Liver (tissue), 9 donors: ENCODE data around the gene USO1. TPM values are rescaled to one million over a fixed set of nuclear protein-coding genes. Genes with fewer than 3 reads are reported as not detected.

Experiments
- DNase-seq: peaks from one replicate; pipeline ENCODE4 v3.0.0-alpha.2; 2017; ENCODE audit warnings: low spot score
- H3K27ac ChIP-seq, 2 donors: one replicate each; pipeline ENCODE4 v1.7.0; 2013; ENCODE audit warnings: inconsistent platforms in 2 of 2, low read length in 2 of 2, control low read depth in 1 of 2, low read depth in 1 of 2, mild to moderate bottlenecking in 1 of 2
- H3K27me3 ChIP-seq, 4 donors: one replicate each; pipeline versions ENCODE4 v1.6.1 to v1.7.0; 2013; ENCODE audit warnings: low read length in 3 of 4, inconsistent platforms in 1 of 4, mild to moderate bottlenecking in 1 of 4, moderate library complexity in 1 of 4; ENCODE audit not compliant: control insufficient read depth in 4 of 4, insufficient read depth in 4 of 4
- H3K36me3 ChIP-seq, 4 donors: one replicate each; pipeline versions ENCODE4 v1.6.1 to v1.7.0; 2013; ENCODE audit warnings: low read length in 3 of 4, mild to moderate bottlenecking in 3 of 4, low read depth in 1 of 4, moderate library complexity in 1 of 4; ENCODE audit not compliant: control insufficient read depth in 4 of 4, insufficient read depth in 3 of 4
- H3K4me1 ChIP-seq, 4 donors: one replicate each; pipeline versions ENCODE4 v1.6.1 to v1.7.0; 2013; ENCODE audit warnings: low read length in 3 of 4, mild to moderate bottlenecking in 3 of 4, moderate library complexity in 1 of 4; ENCODE audit not compliant: control insufficient read depth in 4 of 4, insufficient read depth in 4 of 4
- H3K4me3 ChIP-seq, 3 donors: one replicate each; pipeline versions ENCODE4 v1.6.1 to v1.7.0; 2013; ENCODE audit warnings: low read length in 3 of 3, control low read depth in 1 of 3, low read depth in 1 of 3, mild to moderate bottlenecking in 1 of 3
- H3K9ac ChIP-seq, 2 donors: one replicate each; pipeline ENCODE4 v1.7.0; 2013; ENCODE audit warnings: low read length in 2 of 2, mild to moderate bottlenecking in 2 of 2, moderate library complexity in 2 of 2, control low read depth in 1 of 2, low read depth in 1 of 2
- H3K9me3 ChIP-seq, 4 donors: one replicate each; pipeline versions ENCODE4 v1.6.1 to v1.7.0; 2013; ENCODE audit warnings: low read length in 3 of 4; ENCODE audit not compliant: control insufficient read depth in 4 of 4
- ATF3 ChIP-seq: IDR thresholded peaks from 2 replicates; pipeline ENCODE4 v1.6.1; 2016; ENCODE audit warnings: antibody characterized with exemption
- EGR1 ChIP-seq, 2 donors: IDR thresholded peaks; 2 replicates each; pipeline ENCODE4 v1.6.1; 2016 to 2018; ENCODE audit warnings: antibody characterized with exemption in 2 of 2, low read depth in 2 of 2
- FOXA1 ChIP-seq: IDR thresholded peaks from 2 replicates; pipeline ENCODE4 v1.6.1; 2016; ENCODE audit warnings: antibody characterized with exemption
- GABPA ChIP-seq, 2 donors: IDR thresholded peaks in 1 of 2; conservative IDR thresholded peaks in 1 of 2; 2 replicates each; pipeline ENCODE4 v1.6.1; 2016; ENCODE audit warnings: antibody characterized with exemption in 2 of 2, mild to moderate bottlenecking in 1 of 2, moderate library complexity in 1 of 2
- HNF4A ChIP-seq, 2 donors: conservative IDR thresholded peaks; 2 replicates each; pipeline ENCODE4 v1.6.1; 2016; ENCODE audit warnings: antibody characterized with exemption in 2 of 2, mild to moderate bottlenecking in 2 of 2
- HNF4G ChIP-seq: IDR thresholded peaks from 2 replicates; pipeline ENCODE4 v1.6.1; 2016; ENCODE audit warnings: antibody characterized with exemption
- JUND ChIP-seq, 2 donors: IDR thresholded peaks; 2 replicates each; pipeline ENCODE4 v1.6.1; 2016; ENCODE audit warnings: antibody characterized with exemption in 2 of 2
- NR2F2 ChIP-seq: IDR thresholded peaks from 2 replicates; pipeline ENCODE4 v1.6.1; 2016; ENCODE audit warnings: antibody characterized with exemption
- RAD21 ChIP-seq, 2 donors: IDR thresholded peaks; 2 replicates each; pipeline ENCODE4 v1.6.1; 2016; ENCODE audit warnings: antibody characterized with exemption in 2 of 2, mild to moderate bottlenecking in 2 of 2
- REST ChIP-seq: IDR thresholded peaks from 2 replicates; pipeline ENCODE4 v1.6.1; 2016; ENCODE audit warnings: antibody characterized with exemption, mild to moderate bottlenecking
- RXRA ChIP-seq, 2 donors: IDR thresholded peaks; 2 replicates each; pipeline ENCODE4 v1.6.1; 2017 to 2018; ENCODE audit warnings: antibody characterized with exemption in 2 of 2, mild to moderate bottlenecking in 1 of 2
- SP1 ChIP-seq: IDR thresholded peaks from 2 replicates; pipeline ENCODE4 v1.6.1; 2018; ENCODE audit warnings: antibody characterized with exemption, mild to moderate bottlenecking
- WGBS: extraction: QIAGEN DNeasy Blood & Tissue Kit; methylation state at CpG from one replicate; pipeline ENCODE4 v1.1.7; 2013; 5-methylcytosine and 5-hydroxymethylcytosine counted together
- polyA plus RNA-seq, 2 donors: library from polyadenylated mRNA; stranded (reverse) in 1 of 2; unstranded in 1 of 2; fragments of 200-250 nt in 1 of 2; fragments of >200 nt in 1 of 2; fragmentation: Nextera tagmentation in 1 of 2; extraction: Ambion mirVana in 1 of 2; gene quantifications; one replicate each; pipeline versions ENCODE4 v1.2.1 to v1.2.3, GENCODE V29; 2013 to 2015
- total RNA-seq, 2 donors: library from RNA; depleted of rRNA; stranded (reverse); fragments of >200 nt; gene quantifications; one replicate each; pipeline ENCODE4 v1.2.3, GENCODE V29; 2014
- TF ChIP-seq, protein P1 (sequence below): IDR thresholded peaks from 2 replicates; pipeline ENCODE4 v1.6.1; 2016; ENCODE audit warnings: antibody characterized with exemption
- TF ChIP-seq, protein P2 (sequence below): IDR thresholded peaks from 2 replicates; pipeline ENCODE4 v1.6.1; 2016; ENCODE audit warnings: antibody characterized with exemption
- donor health status: healthy.
- donor health status: healthy.
- donor health status: healthy.
- donor health status: healthy.
- donor health status: healthy.

USO1 gene
- total and polyA plus RNA-seq, 4 donors = 18.4 to 77.0 (median 39.5) TPM

DNA sequence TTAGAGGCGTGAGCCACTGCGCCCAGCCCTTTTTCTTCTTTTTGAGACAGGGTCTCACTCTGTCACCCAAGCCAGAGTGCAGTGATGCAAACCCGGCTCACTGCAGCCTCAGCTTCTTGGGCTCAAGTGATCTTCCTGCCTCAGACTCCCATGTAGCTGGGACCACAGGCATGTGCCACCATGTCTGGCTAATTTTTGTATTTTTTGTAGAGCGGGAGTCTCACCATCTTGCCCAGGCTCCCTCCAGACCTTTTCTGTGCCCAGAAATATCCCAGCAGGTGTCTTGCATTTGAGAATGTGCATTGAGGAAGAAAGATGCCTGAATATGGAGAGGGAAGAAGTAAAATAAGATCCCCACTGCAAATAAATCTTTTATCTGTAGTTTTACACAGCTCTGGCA lies 119.2 kb downstream of the USO1 start (continued):
- TF ChIP-seq REST (no peak), RAD21 (IDR thresholded peaks at IDR 0.05) (no peak)
- TF ChIP-seq, protein P1, sequence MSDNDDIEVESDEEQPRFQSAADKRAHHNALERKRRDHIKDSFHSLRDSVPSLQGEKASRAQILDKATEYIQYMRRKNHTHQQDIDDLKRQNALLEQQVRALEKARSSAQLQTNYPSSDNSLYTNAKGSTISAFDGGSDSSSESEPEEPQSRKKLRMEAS = no peak

DNA sequence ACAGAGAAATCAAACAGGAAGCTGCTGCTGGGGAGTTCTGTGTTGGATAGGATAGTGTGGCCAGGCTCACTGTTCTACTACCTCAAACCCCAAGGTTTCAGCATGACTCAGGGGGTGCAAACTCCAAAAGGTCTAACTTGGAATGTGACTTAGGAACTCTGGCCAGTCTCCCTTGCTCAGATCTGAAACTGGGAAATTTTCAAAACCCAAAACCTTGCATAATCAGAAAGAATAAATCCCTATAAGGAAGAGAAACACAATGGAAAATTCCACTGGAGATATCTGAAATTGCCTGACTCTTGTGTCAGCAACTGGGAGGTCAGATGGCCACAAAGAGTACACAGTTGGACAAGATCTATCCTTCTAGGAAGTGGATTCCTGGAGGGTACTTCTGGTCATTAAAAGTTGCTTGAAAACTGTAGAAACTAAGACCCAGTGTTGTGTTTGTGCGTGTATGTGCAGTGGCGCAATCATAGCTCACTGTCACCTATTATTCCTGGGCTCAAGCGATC lies 119.8 kb downstream of the USO1 start:
- no peak overlapping the region for H3K4me3 ChIP-seq
- H3K27me3 ChIP-seq = no peaks in the 10 kb centered on the region
- 93% methylated on average over 3 of the region's 3 CpGs for whole genome bisulfite sequencing
- no peaks in the 10 kb centered on the region for H3K4me1 ChIP-seq
- DNase-seq = no peak
- H3K36me3 ChIP-seq = no peaks in the 10 kb centered on the region
- no peaks in the 10 kb centered on the region for H3K9me3 ChIP-seq
- TF ChIP-seq HNF4A (conservative IDR thresholded peaks at IDR 0.05) = no peak
- no peak for TF ChIP-seq ATF3
- TF ChIP-seq SP1 = peak; percentile 52
- peak; percentile 21 to 28 for TF ChIP-seq JUND (IDR thresholded peaks at IDR 0.05)
- TF ChIP-seq, protein P2, sequence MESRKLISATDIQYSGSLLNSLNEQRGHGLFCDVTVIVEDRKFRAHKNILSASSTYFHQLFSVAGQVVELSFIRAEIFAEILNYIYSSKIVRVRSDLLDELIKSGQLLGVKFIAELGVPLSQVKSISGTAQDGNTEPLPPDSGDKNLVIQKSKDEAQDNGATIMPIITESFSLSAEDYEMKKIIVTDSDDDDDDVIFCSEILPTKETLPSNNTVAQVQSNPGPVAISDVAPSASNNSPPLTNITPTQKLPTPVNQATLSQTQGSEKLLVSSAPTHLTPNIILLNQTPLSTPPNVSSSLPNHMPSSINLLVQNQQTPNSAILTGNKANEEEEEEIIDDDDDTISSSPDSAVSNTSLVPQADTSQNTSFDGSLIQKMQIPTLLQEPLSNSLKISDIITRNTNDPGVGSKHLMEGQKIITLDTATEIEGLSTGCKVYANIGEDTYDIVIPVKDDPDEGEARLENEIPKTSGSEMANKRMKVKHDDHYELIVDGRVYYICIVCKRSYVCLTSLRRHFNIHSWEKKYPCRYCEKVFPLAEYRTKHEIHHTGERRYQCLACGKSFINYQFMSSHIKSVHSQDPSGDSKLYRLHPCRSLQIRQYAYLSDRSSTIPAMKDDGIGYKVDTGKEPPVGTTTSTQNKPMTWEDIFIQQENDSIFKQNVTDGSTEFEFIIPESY = no peak
- TF ChIP-seq GABPA (IDR thresholded peaks at IDR 0.05 in 1 of 2, conservative IDR thresholded peaks at IDR 0.05 in 1 of 2) = no peak
- no peak for TF ChIP-seq FOXA1
- TF ChIP-seq REST = peak; percentile 17
- TF ChIP-seq HNF4G = no peak
- TF ChIP-seq EGR1 (IDR thresholded peaks at IDR 0.05; ENCODE audit: low read depth in 2 of 2) = no peak
- peak; percentile 86 for TF ChIP-seq NR2F2
- TF ChIP-seq, protein P1 = no peak
- no peak for TF ChIP-seq RAD21 (IDR thresholded peaks at IDR 0.05)
- TF ChIP-seq RXRA (IDR thresholded peaks at IDR 0.05) = peak; percentile 61 to 67
- H3K9ac ChIP-seq = no peak overlapping the region
- no peak overlapping the region for H3K27ac ChIP-seq
